Panc1 (cell line): ENCODE results near the gene LRRC3. TPM values are rescaled to one million over a fixed set of nuclear protein-coding genes. Genes with fewer than 3 reads are reported as not detected.

ENCODE experiments used
- ATAC-seq: fragments of 200-7000 bp; cut with Tn5 transposase; 2 replicates; pipeline ENCODE4 v1.9.1; 2020; ENCODE audit warnings: mild to moderate bottlenecking, moderate library complexity
- BruUV-seq: library from RNA; stranded (reverse); fragments of 400-500 nt; replicated peaks from 2 replicates; lab custom pipeline; 2021; lab: Mats Ljungman, UMichigan
- CTCF ChIA-PET: fragments of 300-600 bp; sonication (Branson Sonifier 250); formaldehyde crosslinking; loops from one replicate; lab custom pipeline; 2022; ENCODE audit warnings: antibody characterized with exemption; lab: Charles Lee
- POLR2A ChIA-PET: fragments of 300-600 bp; sonication (Branson Sonifier 250); formaldehyde crosslinking; loops from one replicate; lab custom pipeline; 2022; ENCODE audit warnings: antibody characterized with exemption; lab: Charles Lee
- DNase-seq: peaks from one replicate; pipeline ENCODE4 v3.0.0-alpha.2; 2010; ENCODE audit warnings: low read depth, low spot score
- H3K27ac ChIP-seq: 2 replicates; pipeline ENCODE4 v1.5.1; 2011; ENCODE audit warnings: mild to moderate bottlenecking, low read length, inconsistent platforms
- H3K27me3 ChIP-seq: fragments of 200-500 bp; sonication (Bioruptor generic); 2 replicates; pipeline ENCODE4 v1.6.0; 2014; ENCODE audit warnings: low read length, inconsistent platforms; ENCODE audit not compliant: control insufficient read depth, insufficient read depth
- H3K36me3 ChIP-seq: fragments of 200-500 bp; sonication (Bioruptor generic); 2 replicates; pipeline ENCODE4 v1.5.1; 2014; ENCODE audit warnings: inconsistent platforms, mild to moderate bottlenecking, low read length, moderate library complexity; ENCODE audit not compliant: control insufficient read depth, insufficient read depth
- H3K4me1 ChIP-seq: 2 replicates; pipeline ENCODE4 v1.5.1; 2011; ENCODE audit warnings: inconsistent platforms, mild to moderate bottlenecking, low read length, moderate library complexity; ENCODE audit not compliant: control insufficient read depth, insufficient read depth
- H3K4me3 ChIP-seq, 2 experiments: 2 replicates each; pipeline ENCODE4 v1.5.1; 2011 to 2012; ENCODE audit warnings: low read depth in 2 of 2, low read length in 2 of 2, mild to moderate bottlenecking in 2 of 2, inconsistent platforms in 1 of 2, moderate library complexity in 1 of 2
- H3K9me3 ChIP-seq: fragments of 200-500 bp; sonication (Bioruptor generic); 2 replicates; pipeline ENCODE4 v1.5.1; 2014; ENCODE audit warnings: low read depth, mild to moderate bottlenecking, inconsistent platforms, low read length, moderate library complexity; ENCODE audit not compliant: control insufficient read depth, insufficient read depth
- POLR2AphosphoS5 ChIP-seq: IDR thresholded peaks from 2 replicates; pipeline ENCODE4 v1.6.1; 2012; ENCODE audit warnings: mild to moderate bottlenecking, low read depth, low read length, moderate library complexity
- REST ChIP-seq, 2 experiments: IDR thresholded peaks; 2 replicates each; pipeline ENCODE4 v1.6.1; 2011 to 2012; ENCODE audit warnings: low read depth in 2 of 2, control low read depth in 1 of 2, low read length in 1 of 2, mild to moderate bottlenecking in 1 of 2, moderate library complexity in 1 of 2; ENCODE audit not compliant: insufficient read depth in 1 of 2
- SIN3A ChIP-seq: IDR thresholded peaks from 2 replicates; pipeline ENCODE4 v1.6.1; 2012; ENCODE audit warnings: low read depth, mild to moderate bottlenecking, low read length, moderate library complexity, borderline replicate concordance; ENCODE audit not compliant: insufficient read depth
- TCF7L2 ChIP-seq: IDR thresholded peaks from 2 replicates; pipeline ENCODE4 v1.6.1; 2011; ENCODE audit warnings: mild to moderate bottlenecking, low read depth, low read length, inconsistent platforms
- in situ Hi-C: cut with HindIII; loops from 2 replicates; pipeline ENCODE4 v1.10.0; 2016; ENCODE audit warnings: low sequenced_read_pairs, low pct_unique_long_range_greater_than_20kb
- intact Hi-C: fragments of 100-400 bp; cut with micrococcal nuclease; formaldehyde crosslinking; loops from one replicate; pipeline ENCODE4 v1.10.0; 2022; ENCODE audit not compliant: unreplicated experiment
- total RNA-seq: library from RNA; stranded (reverse); gene quantifications from one replicate; pipeline ENCODE4 v1.2.1, GENCODE V29; 2021; ENCODE audit not compliant: unreplicated experiment
- TF ChIP-seq, protein P1 (sequence below): fragments of 450-650 bp; IDR thresholded peaks from 2 replicates; pipeline ENCODE4 v1.5.1; 2017; ENCODE audit warnings: mild to moderate bottlenecking

The LRRC3 gene
- total RNA-seq, 1 experiment from 2014 or later = 3.3 TPM

- DNase-seq (no peak), ATAC-seq (no peak)
- Histone ChIP-seq H3K9me3 (no peaks in the 10 kb centered on the region), H3K36me3 (no peaks in the 10 kb centered on the region), H3K27me3 (no peaks in the 10 kb centered on the region), H3K4me1 (no peaks in the 10 kb centered on the region), H3K4me3 (no peak overlapping the region), H3K27ac (no peak overlapping the region)
- CTCF ChIA-PET = interaction anchor here (0.6 kb wide), 1 partner anchor 23 kb away, joined by 4 read pairs; no protein-coding TSS in a partner anchor
- BruUV-seq = no TSS peak
- intact Hi-C loops (no loop called here), in situ Hi-C loops (no loop called here)
- POLR2A ChIA-PET = no interaction called here
- TF ChIP-seq, protein P1, sequence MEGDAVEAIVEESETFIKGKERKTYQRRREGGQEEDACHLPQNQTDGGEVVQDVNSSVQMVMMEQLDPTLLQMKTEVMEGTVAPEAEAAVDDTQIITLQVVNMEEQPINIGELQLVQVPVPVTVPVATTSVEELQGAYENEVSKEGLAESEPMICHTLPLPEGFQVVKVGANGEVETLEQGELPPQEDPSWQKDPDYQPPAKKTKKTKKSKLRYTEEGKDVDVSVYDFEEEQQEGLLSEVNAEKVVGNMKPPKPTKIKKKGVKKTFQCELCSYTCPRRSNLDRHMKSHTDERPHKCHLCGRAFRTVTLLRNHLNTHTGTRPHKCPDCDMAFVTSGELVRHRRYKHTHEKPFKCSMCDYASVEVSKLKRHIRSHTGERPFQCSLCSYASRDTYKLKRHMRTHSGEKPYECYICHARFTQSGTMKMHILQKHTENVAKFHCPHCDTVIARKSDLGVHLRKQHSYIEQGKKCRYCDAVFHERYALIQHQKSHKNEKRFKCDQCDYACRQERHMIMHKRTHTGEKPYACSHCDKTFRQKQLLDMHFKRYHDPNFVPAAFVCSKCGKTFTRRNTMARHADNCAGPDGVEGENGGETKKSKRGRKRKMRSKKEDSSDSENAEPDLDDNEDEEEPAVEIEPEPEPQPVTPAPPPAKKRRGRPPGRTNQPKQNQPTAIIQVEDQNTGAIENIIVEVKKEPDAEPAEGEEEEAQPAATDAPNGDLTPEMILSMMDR = no peak
- no peak for TF ChIP-seq SIN3A
- no peak for TF ChIP-seq POLR2AphosphoS5
- TF ChIP-seq TCF7L2 = no peak
- no peak for TF ChIP-seq REST (IDR thresholded peaks at IDR 0.05; ENCODE audit: insufficient read depth in 1 of 2, low read depth in 2 of 2, low read length in 1 of 2)
Observed at GRCh38 chr21:44406953-44407352, 48.4 kb upstream of the LRRC3 start.

DNA sequence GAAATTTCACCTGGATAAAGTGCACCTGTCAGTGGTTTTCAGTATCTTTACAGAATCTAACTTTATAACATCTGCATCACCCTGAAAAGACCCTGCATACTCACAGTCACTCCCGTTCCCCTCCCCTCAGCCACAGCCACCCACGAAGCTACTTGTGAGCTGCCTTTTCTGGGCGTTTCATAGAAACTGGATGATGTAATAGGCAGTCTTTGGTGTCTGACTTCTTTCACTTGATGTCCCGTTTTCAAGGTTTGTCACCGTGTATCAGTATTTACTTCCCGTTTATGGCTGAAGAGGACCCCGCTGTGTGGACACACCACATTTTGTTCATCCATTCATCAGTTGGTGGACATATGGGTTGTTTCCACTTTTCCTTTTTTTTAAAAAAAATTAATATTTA lies 47.8 kb upstream of the LRRC3 start:
- BruUV-seq = no TSS peak
- Histone ChIP-seq H3K27ac (no peak overlapping the region), H3K36me3 (no peaks in the 10 kb centered on the region), H3K9me3 (no peaks in the 10 kb centered on the region), H3K27me3 (no peaks in the 10 kb centered on the region), H3K4me1 (no peaks in the 10 kb centered on the region), H3K4me3 (no peak overlapping the region)
- DNase-seq (no peak), ATAC-seq (no peak)
- ChIA-PET CTCF (interaction anchor here (0.6 kb wide), 1 partner anchor 24 kb away, joined by 4 read pairs; no protein-coding TSS in a partner anchor), POLR2A (no interaction called here)
- no peak for TF ChIP-seq POLR2AphosphoS5
- TF ChIP-seq TCF7L2 = no peak
- no peak for TF ChIP-seq REST (IDR thresholded peaks at IDR 0.05; ENCODE audit: insufficient read depth in 1 of 2, low read depth in 2 of 2, low read length in 1 of 2)
- TF ChIP-seq SIN3A = no peak
- TF ChIP-seq, protein P1 = no peak
- intact Hi-C loops = no loop called here
- in situ Hi-C loops = no loop called here
